ENCODE data around the gene SMOC1.

SMOC1 gene

GRCh38 chr14:69879175-69880043, at the start of gene SMOC1:
SMOC1 (plus strand) TSS chr14:69879416; CDS start chr14:69879679, 263 bp downstream.
- DNase-seq, result no peak

- no peak for DNase-seq
Observed at GRCh38 chr14:69838881-69839416, 40.3 kb upstream of the SMOC1 start.

- no peak for DNase-seq
Observed at GRCh38 chr14:69839661-69840060, 39.6 kb upstream of the SMOC1 start.

GRCh38 chr14:69841656-69842055, 37.6 kb upstream of the SMOC1 start:
- DNase-seq, result no peak

- no peak for DNase-seq
Observed at GRCh38 chr14:69842686-69843420, 36.4 kb upstream of the SMOC1 start.

GRCh38 chr14:69844171-69844570, 35.0 kb upstream of the SMOC1 start:
- no peak for DNase-seq

- no peak for DNase-seq
Observed at GRCh38 chr14:69845050-69845581, 34.1 kb upstream of the SMOC1 start.

- DNase-seq, result no peak
Observed at GRCh38 chr14:69845787-69846186, 33.4 kb upstream of the SMOC1 start.

DNA sequence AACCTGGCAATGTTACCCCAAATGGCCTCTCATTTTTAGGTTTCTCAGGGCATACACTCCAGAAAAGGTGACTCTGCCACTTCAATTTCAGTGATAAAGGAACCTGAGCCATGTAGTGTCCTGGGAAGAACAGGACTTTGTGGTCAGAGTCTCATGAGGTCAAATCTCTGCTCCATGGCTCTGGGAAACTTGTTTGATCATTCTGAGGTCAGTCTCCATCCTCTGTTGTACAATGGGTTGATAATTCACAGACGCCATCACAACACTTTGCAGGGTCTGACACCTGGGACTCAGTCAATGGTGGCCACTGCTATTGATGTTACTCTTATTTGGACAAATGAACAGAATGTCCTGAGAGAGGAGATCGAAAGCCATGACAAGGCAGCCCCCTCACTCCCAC, 31.1 kb upstream of the SMOC1 start:
- no peak for DNase-seq

DNA sequence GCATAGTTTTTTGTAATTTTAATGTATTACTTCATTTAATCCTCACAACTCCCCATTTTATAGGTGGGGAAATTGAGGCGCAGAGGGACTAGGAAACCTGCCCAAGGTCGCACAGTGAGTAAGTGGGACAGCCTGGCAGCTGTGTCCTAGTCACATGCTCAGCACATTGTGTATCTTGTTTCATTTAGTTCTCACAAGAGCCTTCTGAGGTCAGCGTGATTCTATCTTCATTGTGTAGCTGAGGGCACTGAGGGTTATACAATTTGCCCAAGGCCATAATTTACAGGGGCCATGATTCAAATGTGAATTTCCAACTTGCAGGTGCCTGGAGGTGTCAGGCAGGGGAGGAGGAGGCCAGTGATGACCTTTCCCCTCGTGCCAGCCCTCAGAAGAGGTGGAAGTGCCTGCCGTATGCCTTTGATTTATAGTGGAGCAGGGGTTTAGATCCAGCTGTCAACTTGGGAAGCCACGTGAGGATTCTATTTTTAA, 30.3 kb upstream of the SMOC1 start:
- DNase-seq, result no peak

GRCh38 chr14:69850086-69850735, 29.0 kb upstream of the SMOC1 start:
- DNase-seq, result no peak

- no peak for DNase-seq
Observed at GRCh38 chr14:69850736-69851112, 28.5 kb upstream of the SMOC1 start.

DNA sequence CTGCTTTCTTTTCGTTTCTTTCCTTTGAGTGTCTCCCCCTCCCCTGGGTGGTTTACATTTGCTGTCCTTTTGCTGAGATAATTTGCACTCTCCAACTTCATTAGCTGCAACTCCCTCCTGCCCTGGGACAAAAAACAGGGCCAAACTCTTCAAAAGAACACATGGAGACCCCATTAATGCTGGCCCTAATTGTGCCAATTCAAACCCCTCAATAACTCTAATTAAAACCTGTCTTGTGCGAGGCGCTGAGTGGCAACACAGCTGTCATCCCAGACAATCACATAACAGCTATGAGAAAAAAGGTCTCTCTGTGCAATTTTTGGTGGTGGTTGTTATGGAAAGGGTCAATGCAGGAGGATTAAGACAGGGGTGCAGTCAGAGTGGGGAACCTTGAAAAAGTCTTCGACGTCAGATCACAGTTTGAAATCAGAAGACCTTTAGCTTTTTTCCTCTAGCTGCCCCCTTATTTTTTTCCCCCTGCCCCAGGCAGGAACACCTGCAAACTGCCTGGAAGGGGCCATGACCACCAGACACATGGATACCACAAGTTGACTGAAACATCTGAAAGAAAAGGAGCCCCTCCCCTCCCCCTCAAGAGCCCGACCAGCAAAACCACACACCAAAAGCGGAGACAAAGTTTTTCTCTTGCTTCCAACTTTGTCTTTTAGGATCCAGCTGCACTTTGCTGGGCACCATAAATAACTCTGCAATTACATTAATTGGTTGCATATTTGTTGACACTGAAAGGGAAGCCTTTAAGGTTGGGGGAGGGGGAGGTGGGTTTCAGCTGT, 26.5 kb upstream of the SMOC1 start:
- DNase-seq, result no peak

- DNase-seq, result no peak
Observed at GRCh38 chr14:69853774-69854173, 25.4 kb upstream of the SMOC1 start.

DNA sequence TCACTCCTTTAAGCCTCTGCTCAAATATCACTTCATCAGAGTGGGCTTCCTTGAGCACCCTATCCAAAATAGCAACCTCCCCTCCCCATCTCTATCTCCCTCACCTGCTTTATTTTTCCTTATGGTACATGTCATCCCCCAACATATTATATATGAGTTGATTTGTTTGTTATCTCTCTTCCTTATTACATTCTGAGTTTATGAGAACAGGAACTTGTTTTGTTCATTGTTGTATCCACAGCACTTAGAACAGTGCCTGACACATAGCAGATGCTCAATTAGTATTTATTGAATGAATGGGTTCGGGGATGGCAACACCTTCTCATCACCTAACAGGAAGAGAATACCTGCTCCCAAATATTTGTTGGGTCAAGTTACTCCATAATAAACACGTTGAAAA, 24.6 kb upstream of the SMOC1 start:
- DNase-seq, result no peak

DNA sequence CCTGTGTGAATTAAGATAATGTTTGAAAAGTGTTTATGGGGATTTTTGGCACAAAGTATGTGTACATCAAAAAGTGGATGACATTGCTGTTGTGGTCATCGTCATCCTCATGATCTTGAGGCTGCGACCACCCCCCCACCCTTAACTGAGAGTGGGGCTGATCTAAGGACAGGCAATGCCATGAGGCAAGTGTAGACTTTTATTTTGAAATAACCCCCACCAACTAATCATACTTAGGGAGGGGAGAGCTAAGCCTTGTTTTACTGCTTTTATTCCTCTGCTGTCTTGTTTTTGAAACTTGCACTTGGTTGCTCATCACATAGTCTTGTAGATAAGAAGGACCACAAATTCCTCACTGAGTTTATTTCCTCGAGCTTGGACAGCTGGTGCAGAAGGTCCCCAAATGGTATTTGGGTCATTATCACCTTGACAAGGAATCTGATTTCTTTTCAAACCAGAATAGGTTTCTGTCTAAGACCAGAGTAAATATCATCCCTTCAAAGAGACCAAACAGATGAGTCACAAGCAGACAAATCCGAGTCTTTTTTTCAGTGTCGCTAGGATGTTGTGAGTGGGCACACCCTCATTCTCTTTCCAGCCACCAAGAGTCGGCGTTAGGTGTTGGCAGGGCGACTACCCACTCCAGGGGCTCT, 23.9 kb upstream of the SMOC1 start:
- no peak for DNase-seq

GRCh38 chr14:69858801-69859200, 20.4 kb upstream of the SMOC1 start:
- DNase-seq, result no peak

GRCh38 chr14:69859591-69859990, 19.6 kb upstream of the SMOC1 start:
- no peak for DNase-seq

- DNase-seq, result no peak
Observed at GRCh38 chr14:69860221-69860620, 19.0 kb upstream of the SMOC1 start.

- DNase-seq, result no peak
Observed at GRCh38 chr14:69861025-69861569, 18.1 kb upstream of the SMOC1 start.

DNA sequence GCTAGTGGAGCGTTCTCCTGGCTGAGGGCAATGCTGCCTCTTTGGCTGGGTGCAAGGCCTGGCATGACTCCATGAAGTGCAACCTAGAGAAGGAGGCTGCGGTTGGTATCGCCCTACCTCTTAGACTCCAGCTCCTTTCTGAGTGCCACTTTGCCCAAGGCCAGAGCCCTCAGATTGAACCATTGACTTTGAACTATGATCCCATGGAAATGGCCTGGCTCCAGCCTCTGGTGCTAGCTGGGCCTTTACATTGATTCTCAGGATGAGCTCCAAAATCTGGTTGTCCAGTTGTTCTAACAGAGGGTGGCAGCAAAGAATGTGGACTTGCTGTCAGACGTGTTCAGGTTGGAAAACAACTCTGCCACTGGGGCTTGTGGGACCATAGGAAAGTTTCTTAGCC, 16.1 kb upstream of the SMOC1 start:
- DNase-seq, result no peak

Data from CD4-positive, alpha-beta T cell treated with Interleukin-15 for 1 hour (primary cell).